Measurements from ENCODE around the gene HDGFL2. TPM values are rescaled to one million over a fixed set of nuclear protein-coding genes. Genes with fewer than 3 reads are reported as not detected.

HDGFL2 gene
- total and polyA plus RNA-seq, 4 donors, result 3.4 to 15.7 (median 14.1) TPM

GRCh38 chr19:4518345-4519171 is 46.5 kb downstream of the HDGFL2 start, which contains the start of gene PLIN4:
TSS of gene PLIN4 (minus strand) at chr19:4518486. CDS start at chr19:4518272, 214 bp downstream.
- Histone ChIP-seq H3K27ac (ENCODE audit: low read depth in 1 of 2, low read length in 2 of 2) (peak within 1 kb of the TSS; percentile 75 to 78), H3K36me3 (ENCODE audit: control insufficient read depth in 4 of 4, insufficient read depth in 3 of 4, low read depth in 1 of 4, low read length in 3 of 4) (peaks cover 0 to 18% (median 7%) of the 10 kb centered on the region in 4 donors), H3K4me1 (ENCODE audit: control insufficient read depth in 4 of 4, insufficient read depth in 4 of 4, low read length in 3 of 4) (peaks cover 16 to 65% (median 59%) of the 10 kb centered on the region in 4 donors), H3K27me3 (ENCODE audit: control insufficient read depth in 4 of 4, insufficient read depth in 4 of 4, low read length in 3 of 4) (no peaks in the 10 kb centered on the region), H3K4me3 (ENCODE audit: low read depth in 1 of 3, low read length in 3 of 3) (peak within 1 kb of the TSS; percentile 11 to 34 (median 32)), H3K9me3 (ENCODE audit: control insufficient read depth in 4 of 4, low read length in 3 of 4) (no peaks in the 10 kb centered on the region), H3K9ac (ENCODE audit: low read depth in 1 of 2, low read length in 2 of 2) (no peak within 1 kb of the TSS)
- 33% methylated on average over 34 of the region's 34 CpGs for WGBS
- no peak for DNase-seq (ENCODE audit: low spot score)
- TF ChIP-seq JUND (IDR thresholded peaks at IDR 0.05) (peak in 1 of 2 donors; percentile 18), FOXA2 (IDR thresholded peaks at IDR 0.05) (no peak), EGR1 (IDR thresholded peaks at IDR 0.05; ENCODE audit: low read depth in 2 of 2) (peak in 1 of 2 donors; percentile 69), SP1 (IDR thresholded peaks at IDR 0.05) (peak; percentile 77), ATF3 (IDR thresholded peaks at IDR 0.05) (no peak), YY1 (IDR thresholded peaks at IDR 0.05) (peak; percentile 67), FOXA1 (IDR thresholded peaks at IDR 0.05) (peak; percentile 39), MAX (IDR thresholded peaks at IDR 0.05) (peak; percentile 84), REST (IDR thresholded peaks at IDR 0.05) (peak; percentile 84), GABPA (IDR thresholded peaks at IDR 0.05 in 1 of 2, conservative IDR thresholded peaks at IDR 0.05 in 1 of 2) (no peak), CTCF (IDR thresholded peaks at IDR 0.05; ENCODE audit: low read depth, low read length, missing input control) (no peak), TAF1 (conservative IDR thresholded peaks at IDR 0.05) (no peak), HNF4A (conservative IDR thresholded peaks at IDR 0.05) (peak; percentile 39 to 65), RXRA (IDR thresholded peaks at IDR 0.05) (peak; percentile 48 to 87)

GRCh38 chr19:4519172-4519496 is 47.0 kb downstream of the HDGFL2 start:
- Histone ChIP-seq H3K27me3 (ENCODE audit: control insufficient read depth in 4 of 4, insufficient read depth in 4 of 4, low read length in 3 of 4) (no peaks in the 10 kb centered on the region), H3K36me3 (ENCODE audit: control insufficient read depth in 4 of 4, insufficient read depth in 3 of 4, low read depth in 1 of 4, low read length in 3 of 4) (peaks cover 0 to 12% (median 5%) of the 10 kb centered on the region in 4 donors), H3K27ac (ENCODE audit: low read depth in 1 of 2, low read length in 2 of 2) (peak overlapping the region; percentile 75 to 78), H3K9ac (ENCODE audit: low read depth in 1 of 2, low read length in 2 of 2) (no peak overlapping the region), H3K9me3 (ENCODE audit: control insufficient read depth in 4 of 4, low read length in 3 of 4) (no peaks in the 10 kb centered on the region), H3K4me3 (ENCODE audit: low read depth in 1 of 3, low read length in 3 of 3) (no peak overlapping the region), H3K4me1 (ENCODE audit: control insufficient read depth in 4 of 4, insufficient read depth in 4 of 4, low read length in 3 of 4) (peaks cover 18 to 71% (median 64%) of the 10 kb centered on the region in 4 donors)
- TF ChIP-seq FOXA2 (IDR thresholded peaks at IDR 0.05) (no peak), HNF4A (conservative IDR thresholded peaks at IDR 0.05) (no peak), NR2F2 (IDR thresholded peaks at IDR 0.05) (no peak), YY1 (IDR thresholded peaks at IDR 0.05) (no peak), EGR1 (IDR thresholded peaks at IDR 0.05; ENCODE audit: low read depth in 2 of 2) (no peak), MAX (IDR thresholded peaks at IDR 0.05) (no peak), HNF4G (IDR thresholded peaks at IDR 0.05) (no peak), ZBTB33 (IDR thresholded peaks at IDR 0.05) (no peak)
- no peak for DNase-seq (ENCODE audit: low spot score)
- WGBS, result 86% methylated on average over 6 of the region's 6 CpGs

Data from liver (tissue), 9 donors.